ENCODE measurements around the gene STT3B.

DNA sequence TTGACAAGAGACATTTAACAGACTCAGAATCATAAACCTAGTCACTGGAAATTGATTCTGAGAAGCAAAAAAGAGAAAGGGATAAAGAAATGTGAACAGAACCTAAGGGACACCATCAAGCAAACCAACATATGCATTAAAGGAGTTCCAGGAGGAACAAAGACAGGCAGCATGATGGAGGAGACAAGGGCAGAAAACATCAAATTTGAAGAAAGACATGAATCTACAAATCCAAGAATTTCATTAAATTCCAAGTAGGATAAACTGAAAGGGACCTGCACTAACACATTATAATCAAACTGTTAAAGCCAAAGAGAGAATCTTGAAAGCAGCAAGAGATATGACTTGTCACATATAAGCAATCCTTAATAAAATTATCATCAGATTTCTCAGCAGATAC, 122.3 kb downstream of the STT3B start:
- TF ChIP-seq, protein P1, sequence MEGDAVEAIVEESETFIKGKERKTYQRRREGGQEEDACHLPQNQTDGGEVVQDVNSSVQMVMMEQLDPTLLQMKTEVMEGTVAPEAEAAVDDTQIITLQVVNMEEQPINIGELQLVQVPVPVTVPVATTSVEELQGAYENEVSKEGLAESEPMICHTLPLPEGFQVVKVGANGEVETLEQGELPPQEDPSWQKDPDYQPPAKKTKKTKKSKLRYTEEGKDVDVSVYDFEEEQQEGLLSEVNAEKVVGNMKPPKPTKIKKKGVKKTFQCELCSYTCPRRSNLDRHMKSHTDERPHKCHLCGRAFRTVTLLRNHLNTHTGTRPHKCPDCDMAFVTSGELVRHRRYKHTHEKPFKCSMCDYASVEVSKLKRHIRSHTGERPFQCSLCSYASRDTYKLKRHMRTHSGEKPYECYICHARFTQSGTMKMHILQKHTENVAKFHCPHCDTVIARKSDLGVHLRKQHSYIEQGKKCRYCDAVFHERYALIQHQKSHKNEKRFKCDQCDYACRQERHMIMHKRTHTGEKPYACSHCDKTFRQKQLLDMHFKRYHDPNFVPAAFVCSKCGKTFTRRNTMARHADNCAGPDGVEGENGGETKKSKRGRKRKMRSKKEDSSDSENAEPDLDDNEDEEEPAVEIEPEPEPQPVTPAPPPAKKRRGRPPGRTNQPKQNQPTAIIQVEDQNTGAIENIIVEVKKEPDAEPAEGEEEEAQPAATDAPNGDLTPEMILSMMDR (IDR thresholded peaks at IDR 0.05), result no peak
- no peak for TF ChIP-seq POLR2A (IDR thresholded peaks at IDR 0.05)

All from stomach (tissue), 4 donors.